ENCODE measurements around the gene B3GAT1. TPM values are rescaled to one million over a fixed set of nuclear protein-coding genes. Genes with fewer than 3 reads are reported as not detected.

Gene B3GAT1
- polyA plus RNA-seq, 1 of the 3 experiments (the other 2 are of a cell fraction): 0.15 TPM

- DNase-seq: no peak
- Histone ChIP-seq H3K4me2 (no peak overlapping the region), H3K4me1 (ENCODE audit: control insufficient read depth in 1 of 2, insufficient read depth in 2 of 2, low read depth in 1 of 2, low read length in 1 of 2) (peaks cover 0 to 11% of the 10 kb centered on the region in 2 experiments; a peak in 1 of 4 replicates), H4K20me1 (ENCODE audit: insufficient read depth) (no peaks in the 10 kb centered on the region), H3K79me2 (ENCODE audit: insufficient read depth) (no peaks in the 10 kb centered on the region), H3K9ac (no peak overlapping the region), H3K9me3 (no peaks in the 10 kb centered on the region), H3K27ac (ENCODE audit: low read depth in 2 of 2, low read length in 1 of 2) (no peak overlapping the region), H3K4me3 (ENCODE audit: low read depth in 2 of 2, low read length in 1 of 2) (no peak overlapping the region), H3F3A (replicated peaks; ENCODE audit: insufficient read depth) (no peaks in the 10 kb centered on the region), H3K27me3 (ENCODE audit: insufficient read depth) (no peaks in the 10 kb centered on the region), H2AFZ (ENCODE audit: low read depth) (no peak overlapping the region), H3K36me3 (replicated peaks in 1 of 2; ENCODE audit: control insufficient read depth in 1 of 2, insufficient read depth in 2 of 2, low read length in 1 of 2) (no peaks in the 10 kb centered on the region), H3K9me2 (no peaks in the 10 kb centered on the region)
- ChIA-PET CTCF (no interaction called here), POLR2A (no interaction called here)
- 74% methylated on average over 8 of the region's 8 CpGs for WGBS (ENCODE audit: low lambda C conversion rate)
- TF ChIP-seq ZBTB33 (IDR thresholded peaks at IDR 0.05; ENCODE audit: borderline replicate concordance, low read depth) (no peak), FOXM1 (IDR thresholded peaks at IDR 0.05; ENCODE audit: low read depth) (no peak), NRF1 (IDR thresholded peaks at IDR 0.05; ENCODE audit: low read depth, low read length) (no peak), NFIC (IDR thresholded peaks at IDR 0.05; ENCODE audit: borderline replicate concordance) (no peak), CHD2 (IDR thresholded peaks at IDR 0.05; ENCODE audit: low read length, partially characterized antibody) (no peak), GABPA (IDR thresholded peaks at IDR 0.05; ENCODE audit: low read depth) (no peak), JUND (IDR thresholded peaks at IDR 0.05) (no peak), RAD21 (IDR thresholded peaks at IDR 0.05; ENCODE audit: low read length) (no peak), EP300 (IDR thresholded peaks at IDR 0.05; ENCODE audit: borderline replicate concordance in 1 of 2, low read depth in 1 of 2, low read length in 1 of 2) (no peak), FOXJ3 (CRISPR knock-in tag; IDR thresholded peaks at IDR 0.05) (no peak), FOSL2 (IDR thresholded peaks at IDR 0.05; ENCODE audit: borderline replicate concordance, low read depth) (no peak), USF1 (IDR thresholded peaks at IDR 0.05; ENCODE audit: borderline replicate concordance, low read depth) (no peak)
These were observed 29.8 kb downstream of the B3GAT1 start for GRCh38 chr11:134382257-134382656.

GRCh38 chr11:134380785-134381184 is 31.3 kb downstream of the B3GAT1 start:
- H4K20me1 ChIP-seq (ENCODE audit: insufficient read depth): no peaks in the 10 kb centered on the region
- H3K9me2 ChIP-seq: no peaks in the 10 kb centered on the region
- no peak overlapping the region for H3K9ac ChIP-seq
- no peaks in the 10 kb centered on the region for H3K79me2 ChIP-seq (ENCODE audit: insufficient read depth)
- H3K27ac ChIP-seq (ENCODE audit: low read depth in 2 of 2, low read length in 1 of 2): no peak overlapping the region
- H3K9me3 ChIP-seq: no peaks in the 10 kb centered on the region
- no peak overlapping the region for H3K4me3 ChIP-seq (ENCODE audit: low read depth in 2 of 2, low read length in 1 of 2)
- H3K27me3 ChIP-seq (ENCODE audit: insufficient read depth): no peaks in the 10 kb centered on the region
- ChIA-PET CTCF (interaction anchor here (0.6 to 0.9 kb wide), 2 partner anchors 21 to 480 kb away, joined by 3 read pairs; no protein-coding TSS in a partner anchor), POLR2A (no interaction called here)
- no peak overlapping the region for H2AFZ ChIP-seq (ENCODE audit: low read depth)
- H3K36me3 ChIP-seq (replicated peaks in 1 of 2; ENCODE audit: control insufficient read depth in 1 of 2, insufficient read depth in 2 of 2, low read length in 1 of 2): no peaks in the 10 kb centered on the region
- 43% methylated on average over 4 of the region's 4 CpGs for WGBS (ENCODE audit: low lambda C conversion rate)
- H3F3A ChIP-seq (replicated peaks; ENCODE audit: insufficient read depth): no peaks in the 10 kb centered on the region
- DNase-seq: no peak
- peaks cover 0 to 6% of the 10 kb centered on the region in 2 experiments; a peak in 1 of 4 replicates for H3K4me1 ChIP-seq (ENCODE audit: control insufficient read depth in 1 of 2, insufficient read depth in 2 of 2, low read depth in 1 of 2, low read length in 1 of 2)
- no peak overlapping the region for H3K4me2 ChIP-seq
- TF ChIP-seq MAX (IDR thresholded peaks at IDR 0.05; ENCODE audit: low read depth) (no peak), PBX3 (IDR thresholded peaks at IDR 0.05) (no peak), RCOR1 (IDR thresholded peaks at IDR 0.05; ENCODE audit: low read length) (no peak), REST (IDR thresholded peaks at IDR 0.05; ENCODE audit: low read depth, low read length) (no peak), FOSL2 (IDR thresholded peaks at IDR 0.05; ENCODE audit: borderline replicate concordance, low read depth) (no peak), IRF3 (IDR thresholded peaks at IDR 0.05; ENCODE audit: low read depth, low read length) (no peak), RXRA (IDR thresholded peaks at IDR 0.05; ENCODE audit: borderline replicate concordance, low read depth) (no peak), TEAD4 (IDR thresholded peaks at IDR 0.05; ENCODE audit: borderline replicate concordance, insufficient read depth) (no peak), YY1 (IDR thresholded peaks at IDR 0.05; ENCODE audit: low read depth) (no peak), FOXJ3 (CRISPR knock-in tag; IDR thresholded peaks at IDR 0.05) (no peak)

Measured in SK-N-SH (cell line).